HFF-Myc (cell line): ENCODE measurements around the gene SRSF7.
"Not testable (repeated sequence)": the region's sequence is repeated elsewhere in the genome, so short reads cannot be mapped to it uniquely, and the experiment has no call there.

Experiments used
- DNase-seq: peaks from one replicate; pipeline ENCODE4 v3.0.0-alpha.2; 2011; ENCODE audit warnings: low read depth; ENCODE audit errors: extremely low read depth
- H3K4me3 ChIP-seq: replicated peaks from 2 replicates; pipeline ENCODE4 v1.5.1; 2011; ENCODE audit warnings: low read depth, mild to moderate bottlenecking, control low read depth, low read length
- TF ChIP-seq, protein P1 (sequence below): IDR thresholded peaks from 2 replicates; pipeline ENCODE4 v1.5.1; 2012; ENCODE audit warnings: mild to moderate bottlenecking, low read depth, low read length, control low read depth; ENCODE audit errors: missing control alignments

Gene SRSF7

DNA sequence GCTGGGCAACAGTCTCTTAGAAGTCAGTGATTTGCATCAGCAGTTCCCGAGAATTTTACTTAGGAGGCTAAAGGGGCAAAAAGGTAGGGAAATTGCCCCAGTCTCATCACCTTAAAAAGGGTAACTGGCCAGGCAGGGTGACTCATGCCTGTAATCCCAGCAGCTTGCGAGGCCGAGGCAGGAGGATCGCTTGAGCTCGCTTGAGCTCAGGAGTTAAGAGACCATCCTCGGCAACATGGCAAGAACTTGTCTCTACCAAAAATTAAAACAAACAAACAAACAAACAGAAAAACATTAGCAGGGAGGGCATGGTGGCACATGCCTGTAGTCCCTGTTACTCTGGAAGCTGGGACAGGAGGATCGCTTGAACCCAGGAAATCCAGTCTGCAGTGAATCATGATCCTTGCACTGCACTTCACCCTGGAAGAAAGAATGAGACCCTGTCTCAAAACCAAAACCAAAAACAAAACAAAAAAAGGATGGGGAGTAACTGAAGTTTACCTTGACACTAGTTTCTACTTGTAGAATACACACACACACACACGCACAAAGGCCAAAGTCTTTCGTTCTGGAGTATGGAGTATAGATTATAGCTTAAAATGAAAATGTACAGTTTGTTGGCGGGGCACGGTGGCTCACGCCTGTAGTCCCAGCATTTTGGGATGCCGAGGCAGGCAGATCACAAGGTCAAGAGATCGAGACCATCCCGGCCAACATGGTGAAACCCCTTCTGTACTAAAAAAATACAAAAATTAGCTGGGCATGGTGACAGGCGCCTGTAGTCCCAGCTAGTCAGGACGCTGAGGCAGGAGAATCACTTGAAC is 24.1 kb upstream of the SRSF7 start:
- no peak for DNase-seq
- H3K4me3 ChIP-seq: no peak overlapping the region
- TF ChIP-seq, protein P1, sequence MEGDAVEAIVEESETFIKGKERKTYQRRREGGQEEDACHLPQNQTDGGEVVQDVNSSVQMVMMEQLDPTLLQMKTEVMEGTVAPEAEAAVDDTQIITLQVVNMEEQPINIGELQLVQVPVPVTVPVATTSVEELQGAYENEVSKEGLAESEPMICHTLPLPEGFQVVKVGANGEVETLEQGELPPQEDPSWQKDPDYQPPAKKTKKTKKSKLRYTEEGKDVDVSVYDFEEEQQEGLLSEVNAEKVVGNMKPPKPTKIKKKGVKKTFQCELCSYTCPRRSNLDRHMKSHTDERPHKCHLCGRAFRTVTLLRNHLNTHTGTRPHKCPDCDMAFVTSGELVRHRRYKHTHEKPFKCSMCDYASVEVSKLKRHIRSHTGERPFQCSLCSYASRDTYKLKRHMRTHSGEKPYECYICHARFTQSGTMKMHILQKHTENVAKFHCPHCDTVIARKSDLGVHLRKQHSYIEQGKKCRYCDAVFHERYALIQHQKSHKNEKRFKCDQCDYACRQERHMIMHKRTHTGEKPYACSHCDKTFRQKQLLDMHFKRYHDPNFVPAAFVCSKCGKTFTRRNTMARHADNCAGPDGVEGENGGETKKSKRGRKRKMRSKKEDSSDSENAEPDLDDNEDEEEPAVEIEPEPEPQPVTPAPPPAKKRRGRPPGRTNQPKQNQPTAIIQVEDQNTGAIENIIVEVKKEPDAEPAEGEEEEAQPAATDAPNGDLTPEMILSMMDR: no peak

DNA sequence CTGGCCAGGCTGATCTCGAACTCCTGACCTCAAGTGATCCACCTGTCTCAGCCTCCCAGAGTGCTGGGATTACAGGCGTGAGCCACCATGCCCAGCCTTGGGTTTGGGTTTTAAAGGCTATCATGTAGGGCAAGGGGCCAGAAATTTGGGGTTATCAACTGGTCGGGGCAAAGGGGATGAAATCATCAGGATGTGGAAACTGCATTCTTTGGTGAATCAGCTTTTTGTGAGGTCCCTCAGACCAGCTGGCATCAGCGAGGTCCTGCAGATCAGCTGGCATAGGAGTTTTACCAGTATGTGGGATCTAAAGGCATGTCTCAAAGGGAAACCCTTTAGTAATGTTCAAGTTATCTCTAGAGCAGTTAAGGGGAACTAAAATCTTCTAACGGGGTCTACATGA is 20.5 kb upstream of the SRSF7 start:
- H3K4me3 ChIP-seq: no peak overlapping the region
- TF ChIP-seq, protein P1: no peak
- DNase-seq: no peak

DNA sequence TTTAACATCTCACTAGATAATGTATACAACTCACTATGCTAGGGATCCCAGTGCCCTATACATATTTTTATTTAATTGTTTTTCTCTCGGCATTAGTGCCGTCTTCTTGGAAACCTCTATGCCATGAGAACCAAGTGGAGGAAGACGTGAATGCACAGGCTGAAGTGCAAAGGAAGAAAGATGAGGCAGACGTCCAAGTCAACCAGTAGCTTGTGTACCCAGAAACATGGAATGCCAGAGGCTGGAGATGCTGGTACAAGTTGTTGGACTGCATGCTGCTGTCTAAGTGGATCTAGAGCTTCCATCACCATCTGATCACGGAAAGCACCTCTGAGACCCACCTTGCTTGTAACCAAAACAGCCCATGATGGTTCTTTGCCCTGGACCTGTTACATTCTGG is 14.4 kb upstream of the SRSF7 start:
- TF ChIP-seq, protein P1: no peak
- DNase-seq: no peak
- H3K4me3 ChIP-seq: no peak overlapping the region

DNA sequence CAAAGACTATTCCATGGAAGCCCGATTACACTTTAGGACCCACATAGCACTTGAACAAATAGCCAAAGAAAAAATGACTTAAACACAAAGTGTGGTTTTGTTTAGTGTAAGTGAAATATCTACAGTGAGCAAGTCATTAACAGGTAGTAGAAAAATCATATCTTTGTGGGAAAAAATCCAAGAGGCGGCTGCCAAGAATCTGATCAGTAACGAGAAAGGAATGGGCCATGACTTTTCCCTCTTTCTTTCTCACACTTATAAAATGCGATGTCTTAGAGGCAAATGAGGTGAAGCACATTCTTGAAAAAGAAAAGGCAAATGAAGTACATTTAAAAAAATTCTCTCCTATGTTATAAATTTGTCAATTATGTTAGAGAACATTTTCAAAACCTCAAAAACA is 14.0 kb upstream of the SRSF7 start:
- TF ChIP-seq, protein P1: no peak
- no peak overlapping the region for H3K4me3 ChIP-seq
- DNase-seq: no peak

DNA sequence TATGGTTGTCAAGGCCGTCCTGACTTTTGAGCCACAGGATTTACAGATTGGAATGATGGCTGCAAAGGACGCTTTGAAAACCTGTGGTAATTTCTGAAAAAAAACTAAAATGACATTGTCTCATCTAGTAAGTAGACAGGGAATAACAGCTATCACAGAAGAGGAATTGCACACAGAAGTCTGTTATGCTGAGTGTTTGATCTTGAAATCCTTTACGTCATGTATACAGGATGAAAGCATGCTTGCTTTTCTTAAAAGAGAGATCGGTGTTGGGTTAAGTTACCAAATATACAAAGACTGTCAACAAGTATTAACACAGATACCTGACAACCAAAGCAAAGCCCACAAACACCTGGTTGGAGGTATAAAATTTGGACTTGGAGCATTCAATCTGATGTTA is 12.6 kb upstream of the SRSF7 start:
- TF ChIP-seq, protein P1: no peak

DNA sequence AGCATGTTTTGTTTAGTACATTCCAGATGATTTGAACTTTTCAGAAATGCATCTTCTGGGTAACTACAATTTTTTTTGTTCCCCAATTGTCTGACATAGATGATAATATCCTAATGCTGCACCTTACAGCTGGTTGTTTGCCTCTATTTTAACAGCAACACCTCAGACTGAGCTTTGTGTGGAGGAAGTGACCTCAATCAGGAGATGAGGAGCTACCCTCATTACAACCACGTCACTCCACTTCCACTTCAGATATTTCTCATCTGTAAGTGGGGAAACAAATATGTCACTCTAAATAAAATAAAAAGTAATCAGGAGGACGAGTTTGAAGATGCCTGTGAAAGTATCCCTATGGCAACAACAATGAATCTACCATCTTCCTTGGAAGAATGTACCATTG is 12.1 kb upstream of the SRSF7 start:
- no peak overlapping the region for H3K4me3 ChIP-seq
- no peak for DNase-seq
- TF ChIP-seq, protein P1: no peak

More for the DNA sequence above, 12.6 kb upstream of the SRSF7 start:
- no peak for DNase-seq
- H3K4me3 ChIP-seq: no peak overlapping the region

DNA sequence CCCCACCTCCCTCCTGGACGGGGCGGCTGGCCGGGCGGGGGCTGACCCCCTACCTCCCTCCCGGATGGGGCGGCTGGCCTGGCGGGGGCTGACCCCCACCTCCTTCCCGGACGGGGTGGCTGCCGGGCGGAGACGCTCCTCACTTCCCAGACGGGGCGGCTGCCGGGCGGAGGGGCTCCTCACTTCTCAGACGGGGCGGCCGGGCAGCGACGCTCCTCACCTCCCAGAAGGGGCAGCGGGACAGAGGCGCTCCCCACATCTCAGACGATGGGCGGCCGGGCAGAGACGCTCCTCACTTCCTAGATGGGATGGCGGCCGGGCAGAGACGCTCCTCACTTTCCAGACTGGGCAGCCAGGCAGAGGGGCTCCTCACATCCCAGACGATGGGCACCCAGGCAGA is 4.7 kb upstream of the SRSF7 start:
- H3K4me3 ChIP-seq, DNase-seq: not testable (repeated sequence)
